Measurements from ENCODE around the gene IL34.

IL34 gene

GRCh38 chr16:70651524-70651923 lies 5.2 kb downstream of the IL34 start:
- TF ChIP-seq, protein P1, sequence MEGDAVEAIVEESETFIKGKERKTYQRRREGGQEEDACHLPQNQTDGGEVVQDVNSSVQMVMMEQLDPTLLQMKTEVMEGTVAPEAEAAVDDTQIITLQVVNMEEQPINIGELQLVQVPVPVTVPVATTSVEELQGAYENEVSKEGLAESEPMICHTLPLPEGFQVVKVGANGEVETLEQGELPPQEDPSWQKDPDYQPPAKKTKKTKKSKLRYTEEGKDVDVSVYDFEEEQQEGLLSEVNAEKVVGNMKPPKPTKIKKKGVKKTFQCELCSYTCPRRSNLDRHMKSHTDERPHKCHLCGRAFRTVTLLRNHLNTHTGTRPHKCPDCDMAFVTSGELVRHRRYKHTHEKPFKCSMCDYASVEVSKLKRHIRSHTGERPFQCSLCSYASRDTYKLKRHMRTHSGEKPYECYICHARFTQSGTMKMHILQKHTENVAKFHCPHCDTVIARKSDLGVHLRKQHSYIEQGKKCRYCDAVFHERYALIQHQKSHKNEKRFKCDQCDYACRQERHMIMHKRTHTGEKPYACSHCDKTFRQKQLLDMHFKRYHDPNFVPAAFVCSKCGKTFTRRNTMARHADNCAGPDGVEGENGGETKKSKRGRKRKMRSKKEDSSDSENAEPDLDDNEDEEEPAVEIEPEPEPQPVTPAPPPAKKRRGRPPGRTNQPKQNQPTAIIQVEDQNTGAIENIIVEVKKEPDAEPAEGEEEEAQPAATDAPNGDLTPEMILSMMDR (IDR thresholded peaks at IDR 0.05): no peak
- Histone ChIP-seq H3K27me3 (no peaks in the 10 kb centered on the region), H3K4me3 (ENCODE audit: low read depth in 1 of 2, low read length in 1 of 2) (no peak overlapping the region), H3K4me1 (ENCODE audit: control insufficient read depth in 1 of 2, insufficient read depth in 1 of 2, low read depth in 1 of 2, low read length in 1 of 2) (peaks cover 0 to 4% of the 10 kb centered on the region in 2 experiments), H3K9me3 (no peaks in the 10 kb centered on the region), H3K36me3 (no peaks in the 10 kb centered on the region), H3K27ac (no peak overlapping the region)

- H3K9me3 ChIP-seq: no peaks in the 10 kb centered on the region
- TF ChIP-seq, protein P1 (IDR thresholded peaks at IDR 0.05): no peak
Observed at GRCh38 chr16:70652322-70652721, 6.0 kb downstream of the IL34 start.

GRCh38 chr16:70653406-70653805 lies 7.0 kb downstream of the IL34 start:
- TF ChIP-seq, protein P1 (IDR thresholded peaks at IDR 0.05): no peak
- peaks cover 0 to 4% of the 10 kb centered on the region in 2 experiments for H3K4me1 ChIP-seq (ENCODE audit: control insufficient read depth in 1 of 2, insufficient read depth in 1 of 2, low read depth in 1 of 2, low read length in 1 of 2)
- no peaks in the 10 kb centered on the region for H3K9me3 ChIP-seq

More at GRCh38 chr16:70652322-70652721, 6.0 kb downstream of the IL34 start:
- Histone ChIP-seq H3K27me3 (no peaks in the 10 kb centered on the region), H3K4me1 (ENCODE audit: control insufficient read depth in 1 of 2, insufficient read depth in 1 of 2, low read depth in 1 of 2, low read length in 1 of 2) (peaks cover 0 to 4% of the 10 kb centered on the region in 2 experiments), H3K27ac (no peak overlapping the region), H3K36me3 (no peaks in the 10 kb centered on the region), H3K4me3 (ENCODE audit: low read depth in 1 of 2, low read length in 1 of 2) (no peak overlapping the region)

GRCh38 chr16:70653809-70654771 lies 7.7 kb downstream of the IL34 start:
- Histone ChIP-seq H3K27me3 (no peaks in the 10 kb centered on the region), H3K36me3 (no peaks in the 10 kb centered on the region), H3K9me3 (no peaks in the 10 kb centered on the region), H3K27ac (no peak overlapping the region), H3K4me3 (ENCODE audit: low read depth in 1 of 2, low read length in 1 of 2) (no peak overlapping the region), H3K4me1 (ENCODE audit: control insufficient read depth in 1 of 2, insufficient read depth in 1 of 2, low read depth in 1 of 2, low read length in 1 of 2) (peaks cover 0 to 4% of the 10 kb centered on the region in 2 experiments)
- TF ChIP-seq, protein P1 (IDR thresholded peaks at IDR 0.05): peak; percentile 78

More at GRCh38 chr16:70653406-70653805, 7.0 kb downstream of the IL34 start:
- no peak overlapping the region for H3K4me3 ChIP-seq (ENCODE audit: low read depth in 1 of 2, low read length in 1 of 2)
- no peaks in the 10 kb centered on the region for H3K36me3 ChIP-seq
- no peaks in the 10 kb centered on the region for H3K27me3 ChIP-seq
- H3K27ac ChIP-seq: no peak overlapping the region

DNA sequence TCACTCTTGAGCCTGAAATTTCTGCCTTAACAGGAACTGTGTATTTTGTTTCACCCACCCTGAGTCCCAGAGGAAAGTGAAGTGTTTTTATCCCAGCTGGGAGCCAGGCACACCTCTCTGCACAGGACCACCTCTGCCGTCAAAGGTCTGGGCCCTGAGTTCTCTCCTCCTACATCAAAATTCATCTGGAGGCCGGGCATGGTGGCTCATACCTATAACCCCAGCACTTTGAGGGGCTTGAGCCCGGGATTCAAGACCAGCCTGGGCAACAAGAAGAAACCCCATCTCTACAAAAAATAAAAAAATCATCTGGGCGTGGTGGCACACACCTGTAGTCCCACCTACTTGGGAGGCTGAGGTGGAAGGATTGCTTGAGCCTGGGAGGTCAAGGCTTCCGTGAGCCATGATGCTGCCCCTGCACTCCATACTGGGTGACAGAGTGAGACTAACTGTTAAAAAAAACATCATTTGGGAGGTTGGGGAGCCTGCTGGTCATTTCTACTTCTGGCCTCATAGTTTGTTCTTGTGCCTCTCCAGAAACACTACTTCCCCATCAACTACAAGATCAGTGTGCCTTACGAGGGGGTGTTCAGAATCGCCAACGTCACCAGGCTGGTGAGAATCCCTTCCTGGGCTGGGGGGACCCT lies 9.8 kb downstream of the IL34 start:
- Histone ChIP-seq H3K4me1 (ENCODE audit: control insufficient read depth in 1 of 2, insufficient read depth in 1 of 2, low read depth in 1 of 2, low read length in 1 of 2) (peaks cover 0 to 4% of the 10 kb centered on the region in 2 experiments), H3K27ac (no peak overlapping the region), H3K27me3 (no peaks in the 10 kb centered on the region), H3K9me3 (no peaks in the 10 kb centered on the region), H3K4me3 (ENCODE audit: low read depth in 1 of 2, low read length in 1 of 2) (no peak overlapping the region), H3K36me3 (no peaks in the 10 kb centered on the region)
- TF ChIP-seq, protein P1 (IDR thresholded peaks at IDR 0.05): no peak
